Activated T-cell treated with anti-CD3 and anti-CD28 coated beads, Interleukin-2, amount 50 U/mL, for 24 hours (primary cell): ENCODE results near the gene PLIN1.

Experiments
- DNase-seq: peaks from one replicate; pipeline ENCODE4 v3.0.0-alpha.2; 2020
- H3K27ac Mint-ChIP-seq: 2 replicates; pipeline ENCODE4 v1.8.0; 2020; ENCODE audit warnings: mild to moderate bottlenecking, mixed read lengths
- H3K27me3 Mint-ChIP-seq: 2 replicates; pipeline ENCODE4 v1.8.0; 2020; ENCODE audit warnings: mixed read lengths
- H3K36me3 Mint-ChIP-seq: 2 replicates; pipeline ENCODE4 v1.8.0; 2020; ENCODE audit warnings: low read depth, mixed read lengths
- H3K4me1 Mint-ChIP-seq: 2 replicates; pipeline ENCODE4 v1.8.0; 2020; ENCODE audit warnings: low read depth, mixed read lengths
- H3K4me3 Mint-ChIP-seq: 2 replicates; pipeline ENCODE4 v1.8.0; 2020; ENCODE audit warnings: mild to moderate bottlenecking, moderate library complexity, mixed read lengths
- H3K9me3 Mint-ChIP-seq: 2 replicates; pipeline ENCODE4 v1.8.0; 2020; ENCODE audit warnings: mixed read lengths

The PLIN1 gene

DNA sequence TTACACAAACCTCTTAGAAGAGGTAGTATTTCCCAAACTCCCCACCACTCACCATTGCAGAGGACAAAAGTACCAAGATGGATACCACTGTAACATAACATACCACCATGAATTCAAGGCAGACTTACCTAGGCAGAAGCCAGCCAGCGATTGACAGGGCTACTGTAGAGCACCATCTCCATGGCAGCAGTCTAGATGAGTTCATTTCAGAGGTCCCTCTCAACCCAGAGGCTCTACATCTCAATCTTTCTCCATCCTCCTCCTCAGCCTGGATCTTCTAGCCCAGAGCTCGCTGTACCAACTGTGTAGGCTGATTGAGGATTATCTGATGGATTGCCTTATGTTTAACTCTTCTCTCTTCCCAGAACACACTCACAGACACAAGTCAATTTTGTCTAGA is 2.0 kb upstream of the PLIN1 start:
- H3K36me3 Mint-ChIP-seq: peaks cover 12% of the 10 kb centered on the region
- no peak overlapping the region for H3K4me3 Mint-ChIP-seq
- no peak for DNase-seq
- H3K27ac Mint-ChIP-seq: no peak overlapping the region
- no peaks in the 10 kb centered on the region for H3K4me1 Mint-ChIP-seq
- H3K27me3 Mint-ChIP-seq: no peaks in the 10 kb centered on the region
- H3K9me3 Mint-ChIP-seq: no peaks in the 10 kb centered on the region

DNA sequence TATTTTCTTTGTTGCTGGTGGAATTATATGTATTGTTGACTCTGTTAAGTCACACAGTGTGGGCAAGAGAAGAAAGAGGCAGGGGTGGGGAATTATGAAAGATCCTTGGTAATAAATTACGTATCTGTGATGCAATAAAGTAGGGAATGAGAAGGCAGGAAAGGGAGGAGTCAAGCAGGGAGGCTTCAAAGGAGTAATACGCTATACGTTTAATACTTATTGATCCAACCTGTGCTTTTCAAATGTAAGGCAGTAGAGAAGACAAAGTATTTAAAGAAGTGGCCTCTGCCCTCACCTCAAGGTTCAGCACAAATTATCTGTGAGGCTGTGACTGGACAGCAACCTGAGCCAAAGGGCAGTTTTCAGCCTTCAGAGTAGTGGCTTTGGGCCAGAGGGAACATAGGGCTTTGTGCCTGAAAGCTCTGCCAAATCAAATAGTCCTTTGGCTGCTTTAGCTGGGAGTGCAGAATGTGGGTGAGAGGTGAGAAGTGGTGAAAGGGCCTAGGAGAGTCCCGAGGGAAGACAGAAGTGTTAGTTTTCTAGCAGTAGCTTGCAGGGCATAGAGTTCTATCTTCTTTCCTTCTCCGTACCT is 1.2 kb upstream of the PLIN1 start:
- H3K9me3 Mint-ChIP-seq: no peaks in the 10 kb centered on the region
- H3K36me3 Mint-ChIP-seq: peaks cover 10% of the 10 kb centered on the region
- H3K4me1 Mint-ChIP-seq: no peaks in the 10 kb centered on the region
- no peaks in the 10 kb centered on the region for H3K27me3 Mint-ChIP-seq
- H3K4me3 Mint-ChIP-seq: no peak overlapping the region
- no peak for DNase-seq
- H3K27ac Mint-ChIP-seq: no peak overlapping the region

DNA sequence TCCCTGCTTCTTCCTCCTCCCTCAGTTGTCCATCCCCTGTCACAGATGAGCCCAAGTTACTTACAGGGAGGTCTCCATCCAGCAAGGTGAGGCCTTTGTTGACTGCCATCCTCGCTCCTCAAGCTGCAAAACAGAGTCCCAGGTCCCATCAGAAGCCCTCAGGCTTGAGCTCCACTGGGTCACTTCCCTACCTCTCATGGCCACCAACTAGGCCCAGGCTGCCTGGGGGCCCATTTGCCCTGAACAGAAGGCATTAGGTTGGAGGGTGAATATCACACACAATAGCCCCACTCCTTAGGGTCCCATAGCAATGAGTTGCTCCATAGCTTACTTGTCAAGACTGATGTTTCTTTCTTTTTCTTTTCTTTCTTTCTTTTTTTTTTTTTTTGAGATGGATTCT is 1.8 kb downstream of the PLIN1 start:
- no peaks in the 10 kb centered on the region for H3K36me3 Mint-ChIP-seq
- H3K4me3 Mint-ChIP-seq: no peak overlapping the region
- no peak for DNase-seq
- no peaks in the 10 kb centered on the region for H3K4me1 Mint-ChIP-seq
- H3K27me3 Mint-ChIP-seq: no peaks in the 10 kb centered on the region
- H3K9me3 Mint-ChIP-seq: no peaks in the 10 kb centered on the region
- H3K27ac Mint-ChIP-seq: no peak overlapping the region

DNA sequence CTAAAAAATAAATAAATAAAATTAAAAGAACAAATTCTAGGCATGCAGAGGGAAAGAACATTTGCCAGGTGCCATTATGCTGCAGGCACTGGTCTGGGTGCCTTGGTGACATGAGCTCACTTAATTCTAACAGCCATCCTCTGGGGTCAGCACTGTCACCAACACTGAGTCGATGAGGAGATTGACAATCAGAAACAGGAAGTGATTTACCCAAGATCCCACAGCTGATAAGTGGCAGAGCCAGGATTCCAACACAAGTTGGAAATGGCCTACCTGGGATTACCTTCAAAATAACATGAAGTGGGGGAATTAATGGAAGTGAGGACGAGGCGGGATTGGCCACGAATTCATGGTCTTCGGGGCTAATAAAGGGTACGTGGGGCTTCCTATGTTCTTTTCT is 3.6 kb downstream of the PLIN1 start:
- no peak overlapping the region for H3K27ac Mint-ChIP-seq
- H3K4me1 Mint-ChIP-seq: no peaks in the 10 kb centered on the region
- H3K4me3 Mint-ChIP-seq: no peak overlapping the region
- no peaks in the 10 kb centered on the region for H3K9me3 Mint-ChIP-seq
- no peak for DNase-seq
- H3K27me3 Mint-ChIP-seq: no peaks in the 10 kb centered on the region
- H3K36me3 Mint-ChIP-seq: no peaks in the 10 kb centered on the region

DNA sequence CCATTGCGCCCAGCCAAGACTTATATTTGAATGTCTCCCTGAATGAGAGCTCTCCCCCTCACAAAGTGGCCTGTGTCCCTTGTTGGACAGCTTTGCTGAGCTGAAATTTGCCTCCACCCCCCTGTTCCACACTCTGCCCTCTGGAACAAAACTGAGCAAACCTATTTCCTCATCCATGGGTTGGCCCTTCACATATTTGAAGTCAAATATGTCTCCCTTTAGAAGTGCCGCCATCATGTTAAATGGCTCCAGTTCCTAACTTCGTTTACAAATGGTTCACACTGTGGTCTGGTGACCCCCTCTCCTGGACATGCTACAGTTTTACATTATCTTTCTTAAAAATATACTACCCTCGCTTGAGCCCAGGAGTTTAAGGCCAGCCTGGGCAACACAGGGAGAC is 4.6 kb downstream of the PLIN1 start:
- Mint-ChIP-seq H3K4me3 (no peak overlapping the region), H3K4me1 (no peaks in the 10 kb centered on the region), H3K27me3 (no peaks in the 10 kb centered on the region), H3K27ac (no peak overlapping the region), H3K9me3 (no peaks in the 10 kb centered on the region), H3K36me3 (no peaks in the 10 kb centered on the region)
- DNase-seq: no peak

DNA sequence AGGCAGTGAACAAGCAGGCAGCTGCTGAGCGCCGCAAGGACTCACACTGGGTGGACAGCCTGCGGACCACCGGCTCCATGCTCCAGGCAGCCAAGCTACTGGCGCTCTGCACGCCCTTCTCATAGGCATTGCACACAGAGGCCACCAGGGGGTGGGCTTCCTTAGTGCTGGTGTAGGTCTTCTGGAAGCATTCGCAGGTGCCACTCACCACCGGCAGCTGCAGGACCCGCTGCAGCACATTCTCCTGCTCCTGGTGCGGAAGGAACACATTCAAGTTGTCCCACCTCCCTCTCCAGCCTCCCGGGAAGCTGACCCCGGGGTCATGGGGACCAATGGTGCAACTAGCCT is 6.0 kb downstream of the PLIN1 start:
- no peak for DNase-seq
- Mint-ChIP-seq H3K36me3 (no peaks in the 10 kb centered on the region), H3K27me3 (no peaks in the 10 kb centered on the region), H3K4me1 (no peaks in the 10 kb centered on the region), H3K27ac (no peak overlapping the region), H3K9me3 (no peaks in the 10 kb centered on the region), H3K4me3 (no peak overlapping the region)

DNA sequence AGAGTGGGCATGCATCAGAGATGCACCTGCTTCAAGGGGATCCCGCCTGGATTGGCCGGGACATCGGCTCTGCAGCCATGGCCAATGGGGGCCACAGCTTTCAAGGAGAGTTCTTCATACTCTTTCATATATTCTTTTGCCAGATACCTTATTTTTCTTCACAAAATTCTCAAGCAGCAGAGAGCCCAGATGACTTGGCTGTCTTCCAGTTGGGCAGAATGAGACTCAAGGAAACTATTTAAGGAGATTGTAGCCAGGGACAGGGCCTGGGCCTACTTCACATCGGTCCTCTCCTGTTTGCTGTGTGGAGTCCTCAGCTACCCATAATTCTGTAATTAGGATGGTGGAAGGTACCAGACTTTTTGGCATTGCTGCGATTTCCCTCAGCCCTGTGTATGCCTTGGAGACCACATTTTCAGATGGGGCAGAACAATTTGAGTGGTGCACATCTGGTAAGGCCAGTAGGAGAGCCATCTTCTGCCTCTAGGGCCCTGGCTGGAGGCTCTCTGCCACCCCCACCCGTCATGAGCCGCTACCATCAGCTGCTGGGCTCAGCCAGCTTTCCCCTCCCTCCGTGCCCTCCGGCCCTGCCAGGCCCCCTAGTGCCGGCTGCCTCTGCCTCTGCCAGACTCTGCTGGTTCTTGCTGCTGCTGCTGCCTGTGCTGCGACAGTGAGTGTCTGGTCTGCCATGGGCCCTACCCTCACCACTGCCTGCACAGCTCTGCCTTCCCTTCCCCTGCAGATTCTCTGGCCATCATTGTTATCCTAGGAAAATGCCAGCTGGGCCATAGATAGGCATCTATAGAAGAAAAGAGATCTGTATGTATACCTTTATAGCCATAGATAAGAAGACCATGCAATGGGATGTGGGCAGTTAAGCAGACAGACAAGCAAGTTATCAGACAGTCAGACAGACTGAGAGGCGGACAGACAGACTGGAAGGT is 6.7 kb downstream of the PLIN1 start:
- Mint-ChIP-seq H3K4me1 (no peaks in the 10 kb centered on the region), H3K4me3 (no peak overlapping the region)

DNA sequence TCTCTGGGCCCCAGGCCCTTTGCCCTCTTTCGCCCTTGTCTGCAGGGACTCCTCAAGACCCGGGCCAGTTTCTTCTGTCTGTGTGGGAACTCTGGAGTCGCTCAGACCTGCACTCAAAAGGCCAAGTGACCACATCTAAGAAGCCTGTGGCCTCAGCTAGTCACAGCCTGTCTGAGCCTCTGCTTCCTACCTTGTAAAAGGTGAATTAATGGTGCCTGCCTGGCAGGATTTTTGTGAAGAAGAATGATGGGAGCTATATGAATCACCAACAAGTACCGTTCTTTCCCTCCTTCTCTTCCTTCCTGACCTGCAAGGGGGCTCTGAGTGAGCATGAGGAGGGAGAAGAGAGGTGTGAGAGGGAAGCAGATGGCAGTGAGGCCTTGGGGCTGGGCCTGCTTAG is 7.5 kb downstream of the PLIN1 start:
- no peaks in the 10 kb centered on the region for H3K4me1 Mint-ChIP-seq
- H3K9me3 Mint-ChIP-seq: no peaks in the 10 kb centered on the region
- H3K36me3 Mint-ChIP-seq: no peaks in the 10 kb centered on the region
- no peak overlapping the region for H3K4me3 Mint-ChIP-seq
- peaks cover 2% of the 10 kb centered on the region for H3K27me3 Mint-ChIP-seq
- DNase-seq: no peak
- no peak overlapping the region for H3K27ac Mint-ChIP-seq

More for the DNA sequence above, 6.7 kb downstream of the PLIN1 start:
- H3K9me3 Mint-ChIP-seq: no peaks in the 10 kb centered on the region
- H3K27me3 Mint-ChIP-seq: no peaks in the 10 kb centered on the region
- H3K36me3 Mint-ChIP-seq: no peaks in the 10 kb centered on the region
- DNase-seq: no peak
- H3K27ac Mint-ChIP-seq: no peak overlapping the region

DNA sequence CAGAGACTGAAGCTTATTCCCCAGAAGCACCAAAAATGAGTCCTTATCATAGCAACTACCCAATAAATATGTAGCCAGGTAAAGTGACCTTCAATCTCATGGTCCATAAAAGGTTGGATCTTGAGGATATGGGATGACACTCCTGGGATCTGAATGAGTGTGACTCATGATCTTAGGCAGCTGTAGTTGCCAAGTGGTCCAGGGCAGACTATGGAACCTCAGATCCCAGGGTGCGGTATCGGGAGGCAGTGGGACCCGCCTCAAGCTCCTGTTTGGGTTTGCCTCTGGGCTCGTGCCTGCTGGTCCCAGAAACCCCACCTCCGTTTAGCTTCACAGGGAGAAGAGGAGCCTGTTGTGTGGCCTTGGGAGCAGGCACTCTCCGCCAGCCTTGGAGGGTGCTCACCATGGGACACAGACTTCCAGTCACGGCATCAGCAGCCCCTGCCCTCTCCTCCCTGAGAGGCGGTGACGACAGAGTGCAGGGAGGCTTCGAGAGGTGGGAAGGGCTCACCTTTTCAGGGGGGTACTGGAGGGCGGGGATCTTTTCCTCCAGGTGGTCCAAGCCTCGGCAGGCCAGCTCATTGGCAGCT is 8.1 kb downstream of the PLIN1 start:
- DNase-seq: no peak
- peaks cover 8% of the 10 kb centered on the region for H3K27me3 Mint-ChIP-seq
- H3K4me1 Mint-ChIP-seq: no peaks in the 10 kb centered on the region
- no peaks in the 10 kb centered on the region for H3K36me3 Mint-ChIP-seq
- H3K27ac Mint-ChIP-seq: no peak overlapping the region
- no peaks in the 10 kb centered on the region for H3K9me3 Mint-ChIP-seq
- H3K4me3 Mint-ChIP-seq: no peak overlapping the region

DNA sequence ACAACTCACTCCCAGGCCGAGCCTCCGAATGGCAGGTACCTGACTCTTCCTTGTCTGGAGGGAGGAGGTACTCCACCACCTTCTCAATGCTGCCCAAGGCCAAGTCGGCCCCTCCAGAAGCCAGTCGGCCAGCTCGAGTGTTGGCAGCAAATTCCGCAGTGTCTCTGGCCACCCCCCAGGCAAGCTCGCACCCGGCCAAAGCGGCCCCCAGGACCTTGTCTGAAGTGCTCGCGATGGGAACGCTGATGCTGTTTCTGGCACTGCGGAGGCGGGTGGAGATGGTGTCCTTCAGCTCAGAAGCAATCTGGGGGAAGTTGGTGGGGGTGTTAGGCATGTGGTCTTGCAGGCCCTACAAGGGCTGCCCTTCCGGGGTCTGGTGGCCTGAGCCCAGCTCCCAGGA is 9.2 kb downstream of the PLIN1 start:
- H3K36me3 Mint-ChIP-seq: no peaks in the 10 kb centered on the region
- H3K9me3 Mint-ChIP-seq: no peaks in the 10 kb centered on the region
- H3K27me3 Mint-ChIP-seq: peaks cover 11% of the 10 kb centered on the region
- no peak for DNase-seq
- H3K27ac Mint-ChIP-seq: no peak overlapping the region
- H3K4me1 Mint-ChIP-seq: peaks cover under 1% of the 10 kb centered on the region
- H3K4me3 Mint-ChIP-seq: no peak overlapping the region

DNA sequence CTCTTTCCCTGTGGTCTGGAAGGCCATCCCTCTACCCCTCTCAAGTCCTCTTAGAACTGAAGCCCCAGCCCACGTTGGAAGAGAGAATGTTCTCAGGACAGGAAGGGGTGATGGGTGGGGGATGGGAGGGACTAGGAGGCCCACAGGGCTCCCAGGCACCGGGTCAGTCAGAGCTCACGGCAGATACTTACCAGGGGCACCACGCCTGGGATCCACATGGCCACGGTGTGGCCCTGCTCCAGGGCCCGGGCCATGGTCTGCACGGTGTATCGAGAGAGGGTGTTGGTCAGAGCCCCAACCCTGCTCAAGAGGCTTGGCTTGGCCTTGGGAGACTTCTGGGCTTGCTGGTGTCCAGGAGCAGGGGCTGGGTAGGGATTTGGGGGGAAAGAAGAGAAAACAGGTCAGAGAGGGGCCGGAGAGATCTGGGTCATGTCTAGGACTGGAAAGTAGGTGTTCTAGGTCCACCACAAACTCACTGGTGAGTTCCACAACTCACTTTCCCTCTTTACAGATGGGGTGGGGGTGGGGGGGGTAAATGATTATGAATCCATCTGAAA is 9.8 kb downstream of the PLIN1 start:
- no peak overlapping the region for H3K4me3 Mint-ChIP-seq
- peaks cover 1% of the 10 kb centered on the region for H3K4me1 Mint-ChIP-seq
- no peaks in the 10 kb centered on the region for H3K36me3 Mint-ChIP-seq
- peaks cover 17% of the 10 kb centered on the region for H3K27me3 Mint-ChIP-seq
- H3K27ac Mint-ChIP-seq: no peak overlapping the region
- DNase-seq: no peak
- no peaks in the 10 kb centered on the region for H3K9me3 Mint-ChIP-seq

DNA sequence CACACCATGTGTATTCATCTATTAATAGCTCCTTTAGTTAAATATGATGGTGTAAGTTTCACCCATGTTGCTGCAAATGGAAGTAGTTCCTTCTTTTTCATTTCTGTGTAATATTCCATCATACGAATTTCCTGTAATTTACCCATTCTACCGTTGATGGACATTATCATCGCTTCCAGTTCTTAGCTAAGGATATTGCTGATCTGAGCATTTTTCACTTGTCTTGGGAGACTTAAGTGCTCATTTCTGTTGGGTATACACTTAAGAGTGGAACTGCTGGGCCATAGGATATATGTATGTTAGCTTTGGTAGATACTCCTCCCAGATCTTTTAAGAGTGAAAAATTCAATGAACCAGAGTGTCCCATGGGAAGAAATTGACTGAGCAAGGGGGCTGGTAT is 11.0 kb downstream of the PLIN1 start:
- no peaks in the 10 kb centered on the region for H3K9me3 Mint-ChIP-seq

DNA sequence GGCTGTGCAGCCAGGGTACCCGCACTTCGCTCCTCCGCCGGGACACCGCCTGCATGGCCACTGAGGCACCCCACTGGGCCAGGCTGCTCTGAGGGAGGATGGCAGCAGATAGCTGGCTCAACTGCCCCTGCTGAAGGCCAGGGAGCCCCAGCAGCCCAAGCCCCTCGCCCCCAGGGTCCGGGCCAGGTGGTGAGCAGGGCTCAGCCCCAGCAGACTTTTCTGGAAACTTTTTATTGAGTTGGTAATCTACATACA is 11.5 kb downstream of the PLIN1 start:
- no peaks in the 10 kb centered on the region for H3K9me3 Mint-ChIP-seq
- H3K4me3 Mint-ChIP-seq: no peak overlapping the region
- no peaks in the 10 kb centered on the region for H3K36me3 Mint-ChIP-seq
- no peak for DNase-seq
- H3K27me3 Mint-ChIP-seq: peaks cover 24% of the 10 kb centered on the region
- no peak overlapping the region for H3K27ac Mint-ChIP-seq
- H3K4me1 Mint-ChIP-seq: peaks cover 1% of the 10 kb centered on the region

More for the DNA sequence above, 11.0 kb downstream of the PLIN1 start:
- Mint-ChIP-seq H3K27me3 (peaks cover 21% of the 10 kb centered on the region), H3K4me1 (peaks cover 1% of the 10 kb centered on the region), H3K36me3 (no peaks in the 10 kb centered on the region), H3K27ac (no peak overlapping the region), H3K4me3 (no peak overlapping the region)
- DNase-seq: no peak

DNA sequence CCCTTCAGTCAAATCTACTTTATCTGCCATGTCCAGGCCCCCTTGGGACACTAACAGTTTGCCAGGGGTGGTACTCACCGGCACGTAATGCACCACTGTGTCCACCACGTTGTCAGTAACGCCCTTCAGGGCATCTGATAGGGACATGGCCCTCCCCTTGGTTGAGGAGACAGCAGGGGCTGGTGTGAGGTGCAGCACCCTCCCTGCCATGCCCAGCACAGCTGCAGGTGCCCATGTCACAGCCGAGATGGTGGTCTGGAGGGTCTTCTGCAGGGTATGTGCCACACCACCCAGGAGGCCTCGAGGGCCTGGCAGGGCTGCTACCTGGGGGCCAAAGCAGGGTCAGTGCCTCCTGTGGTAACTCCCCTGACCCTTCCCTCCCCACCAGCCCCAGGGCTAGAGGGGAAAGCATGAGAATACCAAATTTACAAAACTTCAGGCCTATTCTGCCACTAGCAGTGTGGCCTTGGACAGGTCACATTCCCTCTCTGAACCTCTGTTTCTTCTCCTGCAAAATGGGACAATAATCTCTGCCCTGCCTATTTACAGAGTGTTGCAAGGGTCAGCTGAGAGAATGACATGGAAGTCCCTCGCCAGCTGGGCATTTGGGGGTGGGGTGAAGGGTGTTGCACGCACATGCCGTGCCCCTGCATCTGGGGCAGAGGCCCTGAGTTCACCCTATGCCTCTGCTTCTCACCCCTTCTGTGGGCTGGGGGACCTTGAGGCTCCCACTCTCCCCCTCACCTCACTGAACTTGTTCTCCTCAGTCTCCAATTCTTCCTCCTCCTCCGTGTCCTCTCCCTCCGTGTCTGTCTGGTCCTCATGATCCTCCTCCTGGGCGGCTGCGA is 12.1 kb downstream of the PLIN1 start:
- peaks cover 29% of the 10 kb centered on the region for H3K27me3 Mint-ChIP-seq
- H3K36me3 Mint-ChIP-seq: no peaks in the 10 kb centered on the region
- peaks cover 1% of the 10 kb centered on the region for H3K4me1 Mint-ChIP-seq
- H3K9me3 Mint-ChIP-seq: no peaks in the 10 kb centered on the region
- no peak for DNase-seq
- no peak overlapping the region for H3K27ac Mint-ChIP-seq
- H3K4me3 Mint-ChIP-seq: no peak overlapping the region
